Measurements from ENCODE around the gene LANCL2. TPM values are rescaled to one million over a fixed set of nuclear protein-coding genes. Genes with fewer than 3 reads are reported as not detected.

LANCL2 gene
- total RNA-seq, 3 donors from 2014 or later (not counting 1 experiment from before 2014, with no cell fraction given): 7.2 to 9.4 (median 8.3) TPM

GRCh38 chr7:55381696-55382095, 16.6 kb downstream of the LANCL2 start:
- Histone ChIP-seq H3K9me3 (ENCODE audit: control insufficient read depth, insufficient read depth, low read length) (peaks cover 11% of the 10 kb centered on the region), H3K4me1 (ENCODE audit: control insufficient read depth, insufficient read depth, low read length) (no peaks in the 10 kb centered on the region), H3K27me3 (ENCODE audit: control insufficient read depth, insufficient read depth, low read length) (no peaks in the 10 kb centered on the region), H3K27ac (ENCODE audit: low read length) (no peak overlapping the region), H3K4me3 (ENCODE audit: low read length) (no peak overlapping the region), H3K36me3 (ENCODE audit: control insufficient read depth, insufficient read depth, low read length) (no peaks in the 10 kb centered on the region)
- intact Hi-C loops (cut with micrococcal nuclease): no loop called here
- Mint-ChIP-seq H3K4me1 (peaks cover 0 to 12% of the 10 kb centered on the region in 2 donors), H3K27ac (no peak overlapping the region), H3K27me3 (ENCODE audit: low read depth in 2 of 2) (no peaks in the 10 kb centered on the region), H3K36me3 (peaks cover 15% of the 10 kb centered on the region), H3K9me3 (peaks cover 4 to 10% of the 10 kb centered on the region in 2 donors), H3K4me3 (no peak overlapping the region)
- no peak for TF ChIP-seq CTCF (IDR thresholded peaks at IDR 0.05)
- 97% methylated on average over 3 of the region's 5 CpGs for whole genome bisulfite sequencing (ENCODE audit: insufficient coverage)
- no peak for DNase-seq
- no peak for ATAC-seq

- Histone ChIP-seq H3K4me3 (ENCODE audit: low read length) (no peak overlapping the region), H3K36me3 (ENCODE audit: control insufficient read depth, insufficient read depth, low read length) (no peaks in the 10 kb centered on the region), H3K27ac (ENCODE audit: low read length) (no peak overlapping the region), H3K9me3 (ENCODE audit: control insufficient read depth, insufficient read depth, low read length) (peaks cover 12% of the 10 kb centered on the region), H3K27me3 (ENCODE audit: control insufficient read depth, insufficient read depth, low read length) (no peaks in the 10 kb centered on the region), H3K4me1 (ENCODE audit: control insufficient read depth, insufficient read depth, low read length) (no peaks in the 10 kb centered on the region)
- intact Hi-C loops (cut with micrococcal nuclease): no loop called here
- no peak for TF ChIP-seq CTCF (IDR thresholded peaks at IDR 0.05)
- Mint-ChIP-seq H3K4me1 (peaks cover 0 to 15% of the 10 kb centered on the region in 2 donors), H3K27me3 (ENCODE audit: low read depth in 2 of 2) (no peaks in the 10 kb centered on the region), H3K4me3 (no peak overlapping the region), H3K9me3 (peaks cover 5 to 16% of the 10 kb centered on the region in 2 donors), H3K27ac (no peak overlapping the region), H3K36me3 (peaks cover 21% of the 10 kb centered on the region)
- DNase-seq: no peak
- 96% methylated on average over 4 of the region's 4 CpGs for WGBS (ENCODE audit: insufficient coverage)
- no peak for ATAC-seq
Observed at GRCh38 chr7:55382251-55382650, 17.1 kb downstream of the LANCL2 start.

GRCh38 chr7:55386541-55386940, 21.4 kb downstream of the LANCL2 start:
- Histone ChIP-seq H3K36me3 (ENCODE audit: control insufficient read depth, insufficient read depth, low read length) (no peaks in the 10 kb centered on the region), H3K9me3 (ENCODE audit: control insufficient read depth, insufficient read depth, low read length) (peaks cover 12% of the 10 kb centered on the region), H3K4me3 (ENCODE audit: low read length) (no peak overlapping the region), H3K4me1 (ENCODE audit: control insufficient read depth, insufficient read depth, low read length) (no peaks in the 10 kb centered on the region), H3K27me3 (ENCODE audit: control insufficient read depth, insufficient read depth, low read length) (no peaks in the 10 kb centered on the region), H3K27ac (ENCODE audit: low read length) (no peak overlapping the region)
- no peak for ATAC-seq
- Mint-ChIP-seq H3K27ac (no peak overlapping the region), H3K4me3 (no peak overlapping the region), H3K27me3 (ENCODE audit: low read depth in 2 of 2) (no peaks in the 10 kb centered on the region), H3K36me3 (peaks cover 23% of the 10 kb centered on the region), H3K4me1 (peaks cover 0 to 11% of the 10 kb centered on the region in 2 donors), H3K9me3 (peaks cover 5 to 21% of the 10 kb centered on the region in 2 donors)
- DNase-seq: no peak
- 98% methylated on average over 4 of the region's 4 CpGs for WGBS (ENCODE audit: insufficient coverage)
- TF ChIP-seq CTCF (IDR thresholded peaks at IDR 0.05): no peak
- intact Hi-C loops (cut with micrococcal nuclease): no loop called here

Data from natural killer cell (primary cell).